Activated naive CD4-positive, alpha-beta T cell treated with anti-CD3 and anti-CD28 coated beads for 36 hours (primary cell): ENCODE measurements around the gene TFAP2D. TPM values are rescaled to one million over a fixed set of nuclear protein-coding genes. Genes with fewer than 3 reads are reported as not detected.

ENCODE experiments used
- CTCF ChIA-PET: fragments of 350-600 bp; sonication (Branson Sonifier 250); formaldehyde crosslinking; loops from one replicate; lab custom pipeline; 2021; ENCODE audit warnings: antibody characterized with exemption; lab: Charles Lee
- DNase-seq: peaks from one replicate; pipeline ENCODE4 v3.0.0-alpha.2; 2020
- H3K27ac Mint-ChIP-seq: one replicate; pipeline ENCODE4 v1.8.0; 2021; ENCODE audit warnings: mild to moderate bottlenecking, mixed read lengths
- H3K27me3 Mint-ChIP-seq: one replicate; pipeline ENCODE4 v1.8.0; 2021; ENCODE audit warnings: low read depth, mixed read lengths
- H3K36me3 Mint-ChIP-seq: one replicate; pipeline ENCODE4 v1.8.0; 2021; ENCODE audit warnings: low read depth, mixed read lengths
- H3K4me1 Mint-ChIP-seq: one replicate; pipeline ENCODE4 v1.8.0; 2021; ENCODE audit warnings: low read depth, mixed read lengths
- H3K4me3 Mint-ChIP-seq: one replicate; pipeline ENCODE4 v1.8.0; 2021; ENCODE audit warnings: mild to moderate bottlenecking, moderate library complexity, mixed read lengths
- H3K9me3 Mint-ChIP-seq: one replicate; pipeline ENCODE4 v1.8.0; 2021; ENCODE audit warnings: mixed read lengths
- intact Hi-C: fragments of 100-400 bp; cut with micrococcal nuclease; formaldehyde crosslinking; loops from one replicate; pipeline ENCODE4 v1.15.1; 2023
- total RNA-seq, 2 experiments: library from RNA; stranded (reverse); gene quantifications; one replicate each; pipeline ENCODE4 v1.2.3, GENCODE V29; 2021

The TFAP2D gene
- total RNA-seq, result not detected

- Mint-ChIP-seq H3K27me3 (peaks cover 68% of the 10 kb centered on the region), H3K36me3 (peaks cover 2% of the 10 kb centered on the region), H3K27ac (no peak within 1 kb of the TSS), H3K4me3 (no peak within 1 kb of the TSS), H3K4me1 (no peaks in the 10 kb centered on the region), H3K9me3 (no peaks in the 10 kb centered on the region)
- CTCF ChIA-PET, result no interaction called here
- DNase-seq, result no peak
- intact Hi-C loops, result loop anchor here (5.0 kb wide), 1 partner anchor 129 kb away; no protein-coding TSS in a partner anchor
These were observed at the start of gene TFAP2D for GRCh38 chr6:50713226-50713625. TSS of gene TFAP2D (plus strand) at chr6:50713526. CDS start at chr6:50714056, 530 bp downstream.

GRCh38 chr6:50663806-50664205, 49.5 kb upstream of the TFAP2D start:
- Mint-ChIP-seq H3K4me1 (no peaks in the 10 kb centered on the region), H3K36me3 (no peaks in the 10 kb centered on the region), H3K27me3 (no peaks in the 10 kb centered on the region), H3K27ac (no peak overlapping the region), H3K4me3 (no peak overlapping the region), H3K9me3 (no peaks in the 10 kb centered on the region)
- intact Hi-C loops, result no loop called here
- CTCF ChIA-PET, result no interaction called here
- no peak for DNase-seq

- intact Hi-C loops, result no loop called here
- no peak for DNase-seq
- no peaks in the 10 kb centered on the region for H3K9me3 Mint-ChIP-seq
- H3K4me3 Mint-ChIP-seq, result no peak overlapping the region
- no peaks in the 10 kb centered on the region for H3K4me1 Mint-ChIP-seq
- CTCF ChIA-PET, result interaction anchor here (0.6 kb wide), 1 partner anchor 265 kb away, joined by 5 read pairs; no protein-coding TSS in a partner anchor
- H3K36me3 Mint-ChIP-seq, result no peaks in the 10 kb centered on the region
- no peak overlapping the region for H3K27ac Mint-ChIP-seq
- no peaks in the 10 kb centered on the region for H3K27me3 Mint-ChIP-seq
These were observed 47.2 kb upstream of the TFAP2D start for GRCh38 chr6:50666089-50666488.

DNA sequence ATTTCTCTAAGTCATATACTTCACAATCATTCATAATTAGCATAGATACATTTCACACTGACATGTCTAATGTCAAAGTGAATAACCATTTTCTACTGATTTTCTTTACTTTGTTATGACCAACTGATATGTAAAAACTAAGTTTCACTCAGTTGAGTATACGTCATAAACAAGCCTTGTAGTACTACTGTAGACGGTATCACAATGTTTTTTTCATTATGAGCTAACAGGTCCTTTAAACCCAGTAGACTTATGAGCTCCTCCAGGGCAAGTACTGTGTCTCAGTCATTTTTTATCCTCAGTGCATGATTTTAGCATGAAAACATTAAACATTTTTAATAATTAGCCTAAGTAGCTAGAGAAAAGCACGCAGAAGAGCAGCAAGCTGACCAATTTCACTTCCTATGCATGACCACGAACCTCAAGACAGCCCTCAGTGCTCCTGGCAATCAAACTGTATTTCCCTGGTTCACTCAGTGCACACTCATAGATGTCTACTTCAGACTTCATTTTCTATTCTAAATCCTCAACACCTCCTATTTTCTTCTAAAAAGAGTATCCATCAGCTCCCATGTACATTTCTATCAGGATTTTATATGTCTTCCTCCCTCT, 32.0 kb upstream of the TFAP2D start:
- H3K27ac Mint-ChIP-seq, result no peak overlapping the region
- H3K27me3 Mint-ChIP-seq, result no peaks in the 10 kb centered on the region
- CTCF ChIA-PET, result no interaction called here
- H3K9me3 Mint-ChIP-seq, result no peaks in the 10 kb centered on the region
- intact Hi-C loops, result no loop called here
- no peaks in the 10 kb centered on the region for H3K36me3 Mint-ChIP-seq
- H3K4me3 Mint-ChIP-seq, result no peak overlapping the region
- no peak for DNase-seq
- H3K4me1 Mint-ChIP-seq, result no peaks in the 10 kb centered on the region

- Mint-ChIP-seq H3K27ac (no peak overlapping the region), H3K27me3 (no peaks in the 10 kb centered on the region), H3K36me3 (no peaks in the 10 kb centered on the region), H3K9me3 (no peaks in the 10 kb centered on the region), H3K4me1 (no peaks in the 10 kb centered on the region), H3K4me3 (no peak overlapping the region)
- no peak for DNase-seq
- CTCF ChIA-PET, result no interaction called here
- intact Hi-C loops, result no loop called here
These were observed 24.1 kb upstream of the TFAP2D start for GRCh38 chr6:50689210-50689609.

DNA sequence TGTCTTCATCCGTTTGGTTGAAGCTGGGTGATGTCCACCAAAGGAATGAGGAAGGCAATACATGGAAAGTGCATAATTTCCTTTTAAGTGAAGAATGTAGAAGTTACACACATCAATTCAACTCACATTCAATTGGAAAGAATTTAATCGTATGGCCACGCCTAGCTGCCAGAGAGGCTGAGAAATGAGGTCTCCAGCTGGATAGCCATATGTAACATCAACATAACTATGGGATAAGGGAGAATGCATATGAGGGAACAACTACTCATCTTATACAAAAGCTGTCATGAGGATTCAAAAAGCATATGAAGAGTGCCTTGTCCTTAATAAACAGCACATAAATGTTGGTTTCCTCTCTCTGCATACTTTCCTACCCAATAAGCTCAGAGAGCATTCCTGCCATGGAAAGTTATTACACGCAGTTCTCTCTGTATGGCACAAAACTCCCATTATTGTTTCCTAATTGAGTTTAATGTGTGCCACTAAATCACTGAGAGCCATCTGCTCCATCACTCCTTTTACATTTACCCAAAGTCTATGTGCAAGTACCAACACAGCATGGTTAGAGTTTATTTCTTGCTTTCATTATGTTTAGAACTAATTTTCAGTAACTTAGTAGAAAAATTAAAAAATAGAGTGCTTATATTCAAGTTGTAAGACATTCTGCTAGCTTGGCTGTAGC, 21.4 kb upstream of the TFAP2D start:
- no peak overlapping the region for H3K27ac Mint-ChIP-seq
- intact Hi-C loops, result no loop called here
- no peaks in the 10 kb centered on the region for H3K4me1 Mint-ChIP-seq
- H3K4me3 Mint-ChIP-seq, result no peak overlapping the region
- no peaks in the 10 kb centered on the region for H3K27me3 Mint-ChIP-seq
- CTCF ChIA-PET, result interaction anchor here (0.6 kb wide), 1 partner anchor 144 kb away, joined by 7 read pairs; no protein-coding TSS in a partner anchor
- no peak for DNase-seq
- no peaks in the 10 kb centered on the region for H3K36me3 Mint-ChIP-seq
- H3K9me3 Mint-ChIP-seq, result no peaks in the 10 kb centered on the region

GRCh38 chr6:50698546-50698945, 14.8 kb upstream of the TFAP2D start:
- Mint-ChIP-seq H3K27ac (no peak overlapping the region), H3K4me1 (no peaks in the 10 kb centered on the region), H3K9me3 (peaks cover 2% of the 10 kb centered on the region), H3K27me3 (peaks cover 5% of the 10 kb centered on the region), H3K4me3 (no peak overlapping the region), H3K36me3 (no peaks in the 10 kb centered on the region)
- intact Hi-C loops, result no loop called here
- CTCF ChIA-PET, result no interaction called here
- no peak for DNase-seq

- H3K4me1 Mint-ChIP-seq, result no peaks in the 10 kb centered on the region
- no peak overlapping the region for H3K4me3 Mint-ChIP-seq
- peaks cover 2% of the 10 kb centered on the region for H3K9me3 Mint-ChIP-seq
- no peak for DNase-seq
- CTCF ChIA-PET, result no interaction called here
- H3K27me3 Mint-ChIP-seq, result peaks cover 6% of the 10 kb centered on the region
- no peaks in the 10 kb centered on the region for H3K36me3 Mint-ChIP-seq
- no peak overlapping the region for H3K27ac Mint-ChIP-seq
- intact Hi-C loops, result no loop called here
These were observed 14.1 kb upstream of the TFAP2D start for GRCh38 chr6:50699051-50699775.

- Mint-ChIP-seq H3K4me1 (no peaks in the 10 kb centered on the region), H3K27me3 (peaks cover 55% of the 10 kb centered on the region), H3K4me3 (no peak overlapping the region), H3K36me3 (peaks cover 2% of the 10 kb centered on the region), H3K9me3 (peaks cover 2% of the 10 kb centered on the region), H3K27ac (no peak overlapping the region)
- DNase-seq, result no peak
- CTCF ChIA-PET, result no interaction called here
- intact Hi-C loops, result no loop called here
These were observed 6.8 kb upstream of the TFAP2D start for GRCh38 chr6:50706575-50706974.

GRCh38 chr6:50707191-50707590, 6.1 kb upstream of the TFAP2D start:
- Mint-ChIP-seq H3K36me3 (peaks cover 2% of the 10 kb centered on the region), H3K27ac (no peak overlapping the region), H3K9me3 (peaks cover 2% of the 10 kb centered on the region), H3K27me3 (peaks cover 59% of the 10 kb centered on the region), H3K4me3 (no peak overlapping the region), H3K4me1 (no peaks in the 10 kb centered on the region)
- CTCF ChIA-PET, result no interaction called here
- DNase-seq, result no peak
- intact Hi-C loops, result no loop called here

- intact Hi-C loops, result no loop called here
- peaks cover 62% of the 10 kb centered on the region for H3K27me3 Mint-ChIP-seq
- CTCF ChIA-PET, result no interaction called here
- H3K27ac Mint-ChIP-seq, result no peak overlapping the region
- no peak for DNase-seq
- H3K4me1 Mint-ChIP-seq, result no peaks in the 10 kb centered on the region
- no peak overlapping the region for H3K4me3 Mint-ChIP-seq
- H3K9me3 Mint-ChIP-seq, result peaks cover 2% of the 10 kb centered on the region
- H3K36me3 Mint-ChIP-seq, result peaks cover 2% of the 10 kb centered on the region
These were observed 5.5 kb upstream of the TFAP2D start for GRCh38 chr6:50707652-50708300.

DNA sequence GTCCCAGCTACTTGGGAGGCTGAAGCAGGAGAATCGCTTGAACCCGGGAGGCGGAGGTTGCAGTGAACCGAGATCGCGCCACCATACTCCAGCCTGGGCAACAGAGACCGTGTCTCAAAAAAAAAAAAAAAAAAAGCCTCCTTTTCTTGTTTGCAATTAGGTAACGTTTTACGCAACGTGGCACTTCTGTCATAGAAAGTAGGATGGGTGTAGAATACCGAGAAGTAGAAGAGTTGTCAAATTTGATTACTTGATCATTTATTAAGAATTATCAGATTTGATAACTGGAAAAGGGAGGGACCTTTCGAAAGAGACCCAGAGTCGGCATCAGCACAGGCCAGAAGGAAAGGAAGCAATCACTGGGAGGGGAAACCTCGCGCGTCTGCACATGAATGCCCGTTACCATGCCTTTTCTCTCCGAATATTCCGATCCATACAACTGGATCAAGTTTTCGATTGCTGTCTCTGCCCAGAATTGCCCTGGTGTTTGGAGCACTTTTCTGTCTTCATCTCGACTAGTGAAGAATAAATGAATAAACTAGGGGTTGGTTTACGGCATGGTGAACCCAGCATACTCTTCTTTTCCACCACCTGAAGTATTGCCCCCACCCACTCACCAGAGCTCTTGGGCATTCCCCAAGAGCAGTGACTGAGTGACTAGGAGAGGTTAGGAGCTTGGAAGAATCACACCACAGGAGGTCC, 4.5 kb upstream of the TFAP2D start:
- H3K4me1 Mint-ChIP-seq, result no peaks in the 10 kb centered on the region
- peaks cover 2% of the 10 kb centered on the region for H3K36me3 Mint-ChIP-seq
- peaks cover 2% of the 10 kb centered on the region for H3K9me3 Mint-ChIP-seq
- CTCF ChIA-PET, result interaction anchor here (0.6 kb wide), 1 partner anchor 73 kb away, joined by 3 read pairs; no protein-coding TSS in a partner anchor
- H3K4me3 Mint-ChIP-seq, result no peak overlapping the region
- no peak for DNase-seq
- no peak overlapping the region for H3K27ac Mint-ChIP-seq
- peaks cover 67% of the 10 kb centered on the region for H3K27me3 Mint-ChIP-seq
- intact Hi-C loops, result no loop called here
